ENCODE results near the gene MAK.

The MAK gene

DNA sequence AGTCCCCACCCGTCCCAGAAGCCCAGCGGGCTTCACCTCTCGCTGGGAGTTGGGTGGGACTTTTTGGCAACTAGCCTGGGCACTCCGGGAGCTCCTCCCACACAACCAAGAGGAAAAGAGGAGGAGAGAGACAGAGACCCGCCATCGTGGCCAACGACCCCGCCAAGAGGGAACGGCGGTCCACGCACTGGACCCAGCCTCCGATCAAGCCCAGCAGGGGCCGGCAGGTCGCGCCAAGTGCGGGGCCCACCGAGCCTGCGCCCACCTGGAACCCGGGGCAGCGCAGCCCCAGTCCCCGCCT is 118.4 kb downstream of the MAK start:
- Histone ChIP-seq H3K36me3 (no peaks in the 10 kb centered on the region), H3K27me3 (no peaks in the 10 kb centered on the region), H3K27ac (peak overlapping the region; percentile 69), H3K4me1 (ENCODE audit: control insufficient read depth in 1 of 2, insufficient read depth in 1 of 2, low read depth in 1 of 2, low read length in 1 of 2) (peaks cover 12 to 24% of the 10 kb centered on the region in 2 experiments), H3K4me3 (ENCODE audit: low read depth in 1 of 2, low read length in 1 of 2) (peak overlapping the region; percentile 65 to 67), H3K9me3 (no peaks in the 10 kb centered on the region)
- no peak for TF ChIP-seq CTCF (IDR thresholded peaks at IDR 0.05)

DNA sequence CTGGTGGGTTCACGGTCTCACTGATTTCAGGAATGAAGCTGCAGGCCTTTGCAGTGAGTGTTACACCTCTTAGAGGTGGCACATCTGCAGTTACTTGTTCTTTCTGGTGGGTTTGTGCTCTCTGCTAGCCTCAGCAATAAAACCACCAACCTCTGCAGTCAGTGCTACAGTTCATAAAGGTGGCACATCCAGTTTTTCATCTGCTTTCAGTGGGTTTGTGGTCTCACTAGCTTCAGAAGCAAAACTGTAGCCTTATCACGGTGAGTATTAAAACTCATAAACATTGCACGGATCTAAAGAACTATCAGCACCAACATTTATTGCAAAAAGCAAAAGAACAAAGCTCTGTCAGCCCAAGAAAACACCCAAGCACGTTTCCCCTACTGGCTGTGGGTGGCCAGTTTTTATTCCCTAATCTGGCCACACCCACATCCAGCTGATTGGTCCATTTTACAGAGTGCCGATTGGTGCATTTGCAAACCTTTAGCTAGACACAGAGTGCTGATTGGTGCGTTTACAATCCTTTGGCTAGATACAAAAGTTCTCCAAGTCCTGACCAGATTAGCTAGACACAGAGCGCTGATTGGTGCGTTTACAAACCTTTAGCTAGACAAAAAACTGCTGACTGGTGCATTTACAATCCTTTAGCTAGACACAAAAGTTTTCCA is 118.9 kb downstream of the MAK start:
- Histone ChIP-seq H3K36me3 (no peaks in the 10 kb centered on the region), H3K27me3 (no peaks in the 10 kb centered on the region), H3K9me3 (no peaks in the 10 kb centered on the region), H3K4me3 (ENCODE audit: low read depth in 1 of 2, low read length in 1 of 2) (peak overlapping the region; percentile 65 to 67), H3K27ac (no peak overlapping the region), H3K4me1 (ENCODE audit: control insufficient read depth in 1 of 2, insufficient read depth in 1 of 2, low read depth in 1 of 2, low read length in 1 of 2) (peaks cover 12 to 24% of the 10 kb centered on the region in 2 experiments)
- peak; percentile 7 for TF ChIP-seq CTCF (IDR thresholded peaks at IDR 0.05)

DNA sequence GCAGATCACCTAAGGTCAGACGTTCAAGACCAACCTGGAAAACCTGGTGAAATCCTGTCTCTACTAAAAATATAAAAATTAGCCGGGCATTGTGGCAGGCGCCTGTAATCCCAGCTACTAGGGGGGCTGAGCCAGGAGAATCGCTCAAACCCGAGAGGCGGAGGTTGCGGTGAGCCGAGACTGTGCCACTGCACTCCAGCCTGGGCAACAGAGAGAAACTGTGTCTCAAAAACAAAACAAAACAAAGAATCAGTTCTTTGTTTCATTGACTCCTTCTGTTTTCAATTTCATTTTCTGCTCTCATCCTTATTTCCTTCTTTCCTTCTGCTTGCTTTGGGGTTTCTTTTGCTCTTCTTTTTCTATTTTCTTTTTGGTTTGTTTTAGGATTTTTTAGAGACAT is 124.4 kb downstream of the MAK start:
- Histone ChIP-seq H3K4me3 (ENCODE audit: low read depth in 1 of 2, low read length in 1 of 2) (no peak overlapping the region), H3K9me3 (no peaks in the 10 kb centered on the region), H3K36me3 (peaks cover 3% of the 10 kb centered on the region), H3K4me1 (ENCODE audit: control insufficient read depth in 1 of 2, insufficient read depth in 1 of 2, low read depth in 1 of 2, low read length in 1 of 2) (no peaks in the 10 kb centered on the region), H3K27ac (no peak overlapping the region), H3K27me3 (no peaks in the 10 kb centered on the region)
- TF ChIP-seq CTCF (IDR thresholded peaks at IDR 0.05), result no peak

Data from neutrophil (primary cell).